Neural cell (in vitro differentiated cells): Measurements from ENCODE around the gene STK10.

Experiments
- EP300 ChIP-seq: fragments of 450-650 bp; conservative IDR thresholded peaks from 2 replicates; pipeline ENCODE4 v1.6.1; 2014; ENCODE audit warnings: antibody characterized with exemption, mild to moderate bottlenecking, moderate library complexity; ENCODE audit not compliant: poor library complexity, severe bottlenecking
- EZH2 ChIP-seq: fragments of 200-600, 300-800 bp; shearing (Covaris generic), sonication (generic); IDR thresholded peaks from 2 replicates; pipeline ENCODE4 v1.6.1; 2014; ENCODE audit warnings: antibody characterized with exemption, low read length, borderline replicate concordance, mild to moderate bottlenecking; ENCODE audit not compliant: insufficient read depth, poor library complexity, severe bottlenecking
- MXI1 ChIP-seq: fragments of 450-650 bp; conservative IDR thresholded peaks from 2 replicates; pipeline ENCODE4 v1.6.1; 2014; ENCODE audit warnings: antibody characterized with exemption, mild to moderate bottlenecking; ENCODE audit not compliant: poor library complexity, severe bottlenecking
- POLR2AphosphoS5 ChIP-seq: IDR thresholded peaks from 2 replicates; pipeline ENCODE4 v1.6.1; 2012
- RAD21 ChIP-seq: fragments of 450-650 bp; conservative IDR thresholded peaks from 2 replicates; pipeline ENCODE4 v1.6.1; 2014; ENCODE audit warnings: antibody characterized with exemption, mild to moderate bottlenecking, moderate library complexity
- SMC3 ChIP-seq: fragments of 450-650 bp; conservative IDR thresholded peaks from 2 replicates; pipeline ENCODE4 v1.6.1; 2014; ENCODE audit warnings: antibody characterized with exemption, mild to moderate bottlenecking, moderate library complexity; ENCODE audit not compliant: poor library complexity
- TAF1 ChIP-seq: IDR thresholded peaks from 2 replicates; pipeline ENCODE4 v1.6.1; 2012; ENCODE audit warnings: low read depth
- TF ChIP-seq, protein P1 (sequence below): fragments of 450-650 bp; IDR thresholded peaks from 2 replicates; pipeline ENCODE4 v1.5.1; 2014; ENCODE audit warnings: antibody characterized with exemption, mild to moderate bottlenecking, moderate library complexity; ENCODE audit not compliant: poor library complexity, severe bottlenecking
- TF ChIP-seq, protein P2 (sequence below): IDR thresholded peaks from 2 replicates; pipeline ENCODE4 v1.6.1; 2012; ENCODE audit warnings: borderline replicate concordance

DNA sequence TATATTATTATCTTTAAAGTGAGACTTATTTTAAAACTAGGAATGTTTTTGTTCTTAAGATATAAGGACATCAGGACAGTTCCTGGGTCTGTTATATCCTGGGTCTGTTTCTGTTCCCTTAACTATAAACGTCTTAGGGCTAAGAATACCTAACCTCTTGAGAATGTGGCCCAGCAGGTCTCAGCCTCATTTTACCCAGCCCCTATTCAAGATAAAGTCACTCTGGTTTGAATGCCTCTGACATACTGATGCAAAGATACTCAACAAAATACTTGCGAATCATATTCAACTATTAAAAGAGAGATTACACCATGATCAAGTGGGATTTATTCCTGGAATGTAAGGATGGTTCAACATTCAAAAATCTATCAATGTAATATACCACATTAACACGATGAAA, 51.0 kb downstream of the STK10 start:
- TF ChIP-seq, protein P1, sequence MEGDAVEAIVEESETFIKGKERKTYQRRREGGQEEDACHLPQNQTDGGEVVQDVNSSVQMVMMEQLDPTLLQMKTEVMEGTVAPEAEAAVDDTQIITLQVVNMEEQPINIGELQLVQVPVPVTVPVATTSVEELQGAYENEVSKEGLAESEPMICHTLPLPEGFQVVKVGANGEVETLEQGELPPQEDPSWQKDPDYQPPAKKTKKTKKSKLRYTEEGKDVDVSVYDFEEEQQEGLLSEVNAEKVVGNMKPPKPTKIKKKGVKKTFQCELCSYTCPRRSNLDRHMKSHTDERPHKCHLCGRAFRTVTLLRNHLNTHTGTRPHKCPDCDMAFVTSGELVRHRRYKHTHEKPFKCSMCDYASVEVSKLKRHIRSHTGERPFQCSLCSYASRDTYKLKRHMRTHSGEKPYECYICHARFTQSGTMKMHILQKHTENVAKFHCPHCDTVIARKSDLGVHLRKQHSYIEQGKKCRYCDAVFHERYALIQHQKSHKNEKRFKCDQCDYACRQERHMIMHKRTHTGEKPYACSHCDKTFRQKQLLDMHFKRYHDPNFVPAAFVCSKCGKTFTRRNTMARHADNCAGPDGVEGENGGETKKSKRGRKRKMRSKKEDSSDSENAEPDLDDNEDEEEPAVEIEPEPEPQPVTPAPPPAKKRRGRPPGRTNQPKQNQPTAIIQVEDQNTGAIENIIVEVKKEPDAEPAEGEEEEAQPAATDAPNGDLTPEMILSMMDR: no peak
- no peak for TF ChIP-seq EZH2
- no peak for TF ChIP-seq SMC3
- no peak for TF ChIP-seq POLR2AphosphoS5
- no peak for TF ChIP-seq EP300
- no peak for TF ChIP-seq TAF1
- no peak for TF ChIP-seq MXI1
- no peak for TF ChIP-seq RAD21
- TF ChIP-seq, protein P2, sequence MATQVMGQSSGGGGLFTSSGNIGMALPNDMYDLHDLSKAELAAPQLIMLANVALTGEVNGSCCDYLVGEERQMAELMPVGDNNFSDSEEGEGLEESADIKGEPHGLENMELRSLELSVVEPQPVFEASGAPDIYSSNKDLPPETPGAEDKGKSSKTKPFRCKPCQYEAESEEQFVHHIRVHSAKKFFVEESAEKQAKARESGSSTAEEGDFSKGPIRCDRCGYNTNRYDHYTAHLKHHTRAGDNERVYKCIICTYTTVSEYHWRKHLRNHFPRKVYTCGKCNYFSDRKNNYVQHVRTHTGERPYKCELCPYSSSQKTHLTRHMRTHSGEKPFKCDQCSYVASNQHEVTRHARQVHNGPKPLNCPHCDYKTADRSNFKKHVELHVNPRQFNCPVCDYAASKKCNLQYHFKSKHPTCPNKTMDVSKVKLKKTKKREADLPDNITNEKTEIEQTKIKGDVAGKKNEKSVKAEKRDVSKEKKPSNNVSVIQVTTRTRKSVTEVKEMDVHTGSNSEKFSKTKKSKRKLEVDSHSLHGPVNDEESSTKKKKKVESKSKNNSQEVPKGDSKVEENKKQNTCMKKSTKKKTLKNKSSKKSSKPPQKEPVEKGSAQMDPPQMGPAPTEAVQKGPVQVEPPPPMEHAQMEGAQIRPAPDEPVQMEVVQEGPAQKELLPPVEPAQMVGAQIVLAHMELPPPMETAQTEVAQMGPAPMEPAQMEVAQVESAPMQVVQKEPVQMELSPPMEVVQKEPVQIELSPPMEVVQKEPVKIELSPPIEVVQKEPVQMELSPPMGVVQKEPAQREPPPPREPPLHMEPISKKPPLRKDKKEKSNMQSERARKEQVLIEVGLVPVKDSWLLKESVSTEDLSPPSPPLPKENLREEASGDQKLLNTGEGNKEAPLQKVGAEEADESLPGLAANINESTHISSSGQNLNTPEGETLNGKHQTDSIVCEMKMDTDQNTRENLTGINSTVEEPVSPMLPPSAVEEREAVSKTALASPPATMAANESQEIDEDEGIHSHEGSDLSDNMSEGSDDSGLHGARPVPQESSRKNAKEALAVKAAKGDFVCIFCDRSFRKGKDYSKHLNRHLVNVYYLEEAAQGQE: no peak
